GM12878 (cell line): ENCODE measurements around the gene STXBP2. TPM values are rescaled to one million over a fixed set of nuclear protein-coding genes. Genes with fewer than 3 reads are reported as not detected.

Experiments
- BMI1 ChIP-seq: fragments of 450-650 bp; IDR thresholded peaks from 2 replicates; pipeline ENCODE4 v1.6.1; 2016; ENCODE audit warnings: mild to moderate bottlenecking, moderate library complexity, borderline replicate concordance
- CREB1 ChIP-seq: IDR thresholded peaks from 2 replicates; pipeline ENCODE4 v1.6.1; 2012; ENCODE audit warnings: low read depth, mild to moderate bottlenecking, inconsistent platforms
- DPF2 ChIP-seq: fragments of 450-650 bp; IDR thresholded peaks from 2 replicates; pipeline ENCODE4 v1.6.1; 2017; ENCODE audit warnings: mild to moderate bottlenecking
- ELK1 ChIP-seq: IDR thresholded peaks from 2 replicates; pipeline ENCODE4 v1.6.1; 2012; ENCODE audit warnings: low read depth, low read length, improper control_type of control experiment
- ESRRA ChIP-seq: IDR thresholded peaks from 2 replicates; pipeline ENCODE4 v1.6.1; 2012; ENCODE audit warnings: mild to moderate bottlenecking, low read length, improper control_type of control experiment
- HDGF ChIP-seq: fragments of 450-650 bp; IDR thresholded peaks from 2 replicates; pipeline ENCODE4 v1.6.1; 2016; ENCODE audit warnings: antibody characterized with exemption
- IRF4 ChIP-seq: IDR thresholded peaks from 2 replicates; pipeline ENCODE4 v1.6.1; 2011; ENCODE audit warnings: low read depth, low read length
- MLLT1 ChIP-seq: fragments of 450-650 bp; IDR thresholded peaks from 2 replicates; pipeline ENCODE4 v1.6.1; 2016; ENCODE audit warnings: mild to moderate bottlenecking
- PRDM15 ChIP-seq: fragments of 450-650 bp; formaldehyde crosslinking; IDR thresholded peaks from 2 replicates; pipeline ENCODE4 v1.4.0; 2020; ENCODE audit warnings: mild to moderate bottlenecking, moderate library complexity
- RAD51 ChIP-seq: fragments of 450-650 bp; IDR thresholded peaks from 2 replicates; pipeline ENCODE4 v1.6.1; 2016; ENCODE audit warnings: moderate library complexity, mild to moderate bottlenecking, inconsistent platforms
- RB1 ChIP-seq: fragments of 450-650 bp; formaldehyde crosslinking; IDR thresholded peaks from 2 replicates; pipeline ENCODE4 v1.6.1; 2017; ENCODE audit warnings: mild to moderate bottlenecking, borderline replicate concordance
- RCOR1 ChIP-seq: conservative IDR thresholded peaks from 2 replicates; pipeline ENCODE4 v1.6.1; 2012; ENCODE audit warnings: low read depth, low read length, improper control_type of control experiment
- SIX5 ChIP-seq: IDR thresholded peaks from 2 replicates; pipeline ENCODE4 v1.6.1; 2011; ENCODE audit warnings: mild to moderate bottlenecking, low read depth, low read length, moderate library complexity; ENCODE audit not compliant: severe bottlenecking
- SP1 ChIP-seq: IDR thresholded peaks from one replicate; pipeline ENCODE4 v1.6.1; 2011; ENCODE audit warnings: low read depth, low read length
- SUPT20H ChIP-seq: IDR thresholded peaks from 2 replicates; pipeline ENCODE4 v1.6.1; 2011; ENCODE audit warnings: low read depth, mild to moderate bottlenecking, low read length, moderate library complexity, borderline replicate concordance; ENCODE audit not compliant: control insufficient read depth
- ZNF217 ChIP-seq: fragments of 450-650 bp; IDR thresholded peaks from 2 replicates; pipeline ENCODE4 v1.6.1; 2017; ENCODE audit warnings: antibody characterized with exemption, mild to moderate bottlenecking
- polyA plus RNA-seq, 11 experiments: library from polyadenylated mRNA; depleted of rRNA in 4 of 11; unstranded in 6 of 11; stranded (reverse) in 5 of 11; fragments of >200 nt; fragmentation: Nextera tagmentation in 4 of 11; fragmentation: Illumina TruSeq in 1 of 11; extraction: Ambion mirVana in 4 of 11; extraction: Trizol in 1 of 11; gene quantifications; 1 replicate in 1 of 11; 2 replicates in 10 of 11; pipeline versions ENCODE4 v1.2.1 to v1.2.3, GENCODE V29; 2011 to 2016; ENCODE audit warnings: inconsistent platforms in 2 of 11, missing spikeins in 2 of 11, low read depth in 1 of 11
- total RNA-seq, 4 experiments: library from RNA; depleted of rRNA in 3 of 4; stranded (reverse); fragments of >200 nt in 3 of 4; fragmentation: Illumina TruSeq in 1 of 4; extraction: Trizol in 1 of 4; gene quantifications; 2 replicates each; pipeline versions ENCODE4 v1.2.1 to v1.2.3, GENCODE V29; 2013 to 2021
- TF ChIP-seq, protein P1 (sequence below): fragments of 450-650 bp; formaldehyde crosslinking; IDR thresholded peaks from 2 replicates; pipeline ENCODE4 v1.5.0; 2022; ENCODE audit warnings: mild to moderate bottlenecking, missing genetic modification characterization
- TF ChIP-seq, protein P2 (sequence below): IDR thresholded peaks from 2 replicates; pipeline ENCODE4 v1.6.1; 2011; ENCODE audit warnings: borderline replicate concordance, low read depth, mild to moderate bottlenecking, moderate library complexity, mixed read lengths, low read length; ENCODE audit not compliant: insufficient read depth; ENCODE audit errors: extremely low read length

The STXBP2 gene
- total and polyA plus RNA-seq, 10 of the 15 experiments (the other 5 are each of a cell fraction or from before 2014, with no cell fraction given): 2.6 to 111 (median 61.4) TPM

DNA sequence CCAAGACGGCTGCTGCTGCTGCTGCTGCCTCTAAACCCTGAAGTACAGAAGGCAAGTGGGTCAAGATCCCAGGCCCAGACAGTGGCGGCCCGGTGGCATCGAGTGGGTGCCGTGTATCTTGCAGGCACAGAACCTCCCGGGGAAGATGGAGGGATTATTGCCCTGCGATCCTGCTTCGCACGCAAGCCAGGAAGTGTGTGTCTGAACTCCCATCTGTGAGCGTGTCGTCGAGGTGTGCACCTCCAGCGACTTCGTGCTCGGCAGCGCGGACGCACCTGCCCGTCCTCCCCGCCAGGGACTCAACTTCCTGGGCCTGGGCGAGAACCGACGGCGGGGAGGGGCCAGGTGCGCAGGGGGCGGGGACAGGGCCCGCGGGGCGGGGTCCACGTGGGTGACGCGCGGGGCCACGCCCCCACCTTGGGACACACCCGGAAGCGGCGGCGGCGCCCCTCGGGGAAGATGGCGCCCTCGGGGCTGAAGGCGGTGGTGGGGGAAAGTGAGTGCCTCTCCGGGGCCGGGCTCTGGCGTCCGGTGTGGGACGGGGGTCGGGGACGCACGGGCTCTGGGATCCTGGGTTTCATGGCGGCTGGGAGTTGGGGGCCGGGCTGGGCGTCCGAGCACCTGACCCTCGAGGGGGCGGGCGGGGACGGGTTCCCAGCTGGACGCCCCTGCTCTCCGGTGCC is at the start of gene STXBP2 (continued):
- peak; percentile 97 for TF ChIP-seq MLLT1
- no peak; the same call in 1 of the 2 replicates for TF ChIP-seq RB1
- no peak for TF ChIP-seq SIX5
- no peak for TF ChIP-seq SUPT20H
- no peak for TF ChIP-seq RAD51
- 0 out of 2 replicates have a peak, but pooled peaks have one; percentile 23 for TF ChIP-seq ELK1
- TF ChIP-seq BMI1: no peak
- TF ChIP-seq IRF4: no peak
- TF ChIP-seq, protein P1, sequence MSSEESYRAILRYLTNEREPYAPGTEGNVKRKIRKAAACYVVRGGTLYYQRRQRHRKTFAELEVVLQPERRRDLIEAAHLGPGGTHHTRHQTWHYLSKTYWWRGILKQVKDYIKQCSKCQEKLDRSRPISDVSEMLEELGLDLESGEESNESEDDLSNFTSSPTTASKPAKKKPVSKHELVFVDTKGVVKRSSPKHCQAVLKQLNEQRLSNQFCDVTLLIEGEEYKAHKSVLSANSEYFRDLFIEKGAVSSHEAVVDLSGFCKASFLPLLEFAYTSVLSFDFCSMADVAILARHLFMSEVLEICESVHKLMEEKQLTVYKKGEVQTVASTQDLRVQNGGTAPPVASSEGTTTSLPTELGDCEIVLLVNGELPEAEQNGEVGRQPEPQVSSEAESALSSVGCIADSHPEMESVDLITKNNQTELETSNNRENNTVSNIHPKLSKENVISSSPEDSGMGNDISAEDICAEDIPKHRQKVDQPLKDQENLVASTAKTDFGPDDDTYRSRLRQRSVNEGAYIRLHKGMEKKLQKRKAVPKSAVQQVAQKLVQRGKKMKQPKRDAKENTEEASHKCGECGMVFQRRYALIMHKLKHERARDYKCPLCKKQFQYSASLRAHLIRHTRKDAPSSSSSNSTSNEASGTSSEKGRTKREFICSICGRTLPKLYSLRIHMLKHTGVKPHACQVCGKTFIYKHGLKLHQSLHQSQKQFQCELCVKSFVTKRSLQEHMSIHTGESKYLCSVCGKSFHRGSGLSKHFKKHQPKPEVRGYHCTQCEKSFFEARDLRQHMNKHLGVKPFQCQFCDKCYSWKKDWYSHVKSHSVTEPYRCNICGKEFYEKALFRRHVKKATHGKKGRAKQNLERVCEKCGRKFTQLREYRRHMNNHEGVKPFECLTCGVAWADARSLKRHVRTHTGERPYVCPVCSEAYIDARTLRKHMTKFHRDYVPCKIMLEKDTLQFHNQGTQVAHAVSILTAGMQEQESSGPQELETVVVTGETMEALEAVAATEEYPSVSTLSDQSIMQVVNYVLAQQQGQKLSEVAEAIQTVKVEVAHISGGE: no peak
- TF ChIP-seq, protein P2, sequence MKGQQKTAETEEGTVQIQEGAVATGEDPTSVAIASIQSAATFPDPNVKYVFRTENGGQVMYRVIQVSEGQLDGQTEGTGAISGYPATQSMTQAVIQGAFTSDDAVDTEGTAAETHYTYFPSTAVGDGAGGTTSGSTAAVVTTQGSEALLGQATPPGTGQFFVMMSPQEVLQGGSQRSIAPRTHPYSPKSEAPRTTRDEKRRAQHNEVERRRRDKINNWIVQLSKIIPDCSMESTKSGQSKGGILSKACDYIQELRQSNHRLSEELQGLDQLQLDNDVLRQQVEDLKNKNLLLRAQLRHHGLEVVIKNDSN: no peak
- peak; percentile 19 for TF ChIP-seq SP1
- no peak for TF ChIP-seq DPF2
- TF ChIP-seq HDGF: 0 out of 2 replicates have a peak, but pooled peaks have one; percentile 48
- TF ChIP-seq CREB1: peak; percentile 88
- no peak for TF ChIP-seq ZNF217
- TF ChIP-seq RCOR1: no peak
- 0 out of 2 replicates have a peak, but pooled peaks have one; percentile 42 for TF ChIP-seq ESRRA
- no peak for TF ChIP-seq PRDM15 (CRISPR knock-in tag)
